Measurements from ENCODE around the gene TNS1. TPM values are rescaled to one million over a fixed set of nuclear protein-coding genes. Genes with fewer than 3 reads are reported as not detected.
A peak's percentile ranks its signal among the peaks of the same experiment; 100 is the strongest.

Gene TNS1
- total RNA-seq, 1 experiment from 2014 or later = 0.74 TPM

- no peak for DNase-seq (ENCODE audit: low spot score)
Measured at GRCh38 chr2:217873371-217873770, 129.4 kb downstream of the TNS1 start.

GRCh38 chr2:217872319-217872718 lies 130.5 kb downstream of the TNS1 start:
- no peak for DNase-seq (ENCODE audit: low spot score)

- no peak for DNase-seq (ENCODE audit: low spot score)
Measured at GRCh38 chr2:217870528-217871011, 132.2 kb downstream of the TNS1 start.

- no peak for DNase-seq (ENCODE audit: low spot score)
Measured at GRCh38 chr2:217868911-217869334, 133.9 kb downstream of the TNS1 start.

GRCh38 chr2:217868265-217868892 lies 134.4 kb downstream of the TNS1 start:
- no peak for DNase-seq (ENCODE audit: low spot score)

GRCh38 chr2:217866457-217866856 lies 136.3 kb downstream of the TNS1 start:
- DNase-seq (ENCODE audit: low spot score) = no peak

GRCh38 chr2:217864963-217865772 lies 137.6 kb downstream of the TNS1 start:
- DNase-seq (ENCODE audit: low spot score) = no peak

GRCh38 chr2:217863883-217864282 lies 138.9 kb downstream of the TNS1 start:
- DNase-seq (ENCODE audit: low spot score) = no peak

GRCh38 chr2:217861334-217861877 lies 141.4 kb downstream of the TNS1 start:
- no peak for DNase-seq (ENCODE audit: low spot score)

- no peak for DNase-seq (ENCODE audit: low spot score)
Measured at GRCh38 chr2:217859926-217860325, 142.9 kb downstream of the TNS1 start.

GRCh38 chr2:217858519-217859491 lies 144.0 kb downstream of the TNS1 start:
- peak; percentile 58 for DNase-seq (ENCODE audit: low spot score)

GRCh38 chr2:217857624-217858506 lies 144.9 kb downstream of the TNS1 start:
- no peak for DNase-seq (ENCODE audit: low spot score)

- DNase-seq (ENCODE audit: low spot score) = no peak
Measured at GRCh38 chr2:217856871-217857270, 145.9 kb downstream of the TNS1 start.

- no peak for DNase-seq (ENCODE audit: low spot score)
Measured at GRCh38 chr2:217856159-217856558, 146.6 kb downstream of the TNS1 start.

GRCh38 chr2:217854684-217855420 lies 147.9 kb downstream of the TNS1 start:
- DNase-seq (ENCODE audit: low spot score) = no peak

GRCh38 chr2:217853961-217854360 lies 148.8 kb downstream of the TNS1 start:
- no peak for DNase-seq (ENCODE audit: low spot score)

- DNase-seq (ENCODE audit: low spot score) = no peak
Measured at GRCh38 chr2:217853301-217853881, 149.4 kb downstream of the TNS1 start.

- no peak for DNase-seq (ENCODE audit: low spot score)
Measured at GRCh38 chr2:217852555-217853211, 150.1 kb downstream of the TNS1 start.

Data from H4 (cell line).